IPS DF 19.7 (cell line): ENCODE measurements around the gene COMTD1.

Source experiments
- DNase-seq: peaks from one replicate; pipeline ENCODE4 v3.0.0-alpha.2; 2013; ENCODE audit warnings: low read depth, low spot score

The COMTD1 gene

GRCh38 chr10:75235375-75236177 is at the start of gene COMTD1:
Gene COMTD1, minus strand, starts transcription at chr10:75235957. Its CDS starts 29 bp downstream, at chr10:75235928.
- DNase-seq: peak; percentile 63

- no peak for DNase-seq
Measured at GRCh38 chr10:75283671-75284470, 48.1 kb upstream of the COMTD1 start.

GRCh38 chr10:75283078-75283670 is 47.4 kb upstream of the COMTD1 start:
- DNase-seq: no peak

GRCh38 chr10:75281974-75282373 is 46.2 kb upstream of the COMTD1 start:
- DNase-seq: no peak

GRCh38 chr10:75280236-75280635 is 44.5 kb upstream of the COMTD1 start:
- DNase-seq: no peak

GRCh38 chr10:75276069-75276872 is 40.5 kb upstream of the COMTD1 start:
- no peak for DNase-seq

- DNase-seq: no peak
Measured at GRCh38 chr10:75272896-75273295, 37.1 kb upstream of the COMTD1 start.

GRCh38 chr10:75272094-75272493 is 36.3 kb upstream of the COMTD1 start:
- DNase-seq: no peak

- no peak for DNase-seq
Measured at GRCh38 chr10:75269605-75270004, 33.8 kb upstream of the COMTD1 start.

- no peak for DNase-seq
Measured at GRCh38 chr10:75266945-75267344, 31.2 kb upstream of the COMTD1 start.

GRCh38 chr10:75265856-75266255 is 30.1 kb upstream of the COMTD1 start:
- no peak for DNase-seq

- no peak for DNase-seq
Measured at GRCh38 chr10:75263806-75264205, 28.0 kb upstream of the COMTD1 start.

GRCh38 chr10:75261813-75262705 is 26.3 kb upstream of the COMTD1 start:
- DNase-seq: no peak

- no peak for DNase-seq
Measured at GRCh38 chr10:75260990-75261389, 25.2 kb upstream of the COMTD1 start.

- no peak for DNase-seq
Measured at GRCh38 chr10:75254739-75255138, 19.0 kb upstream of the COMTD1 start.

GRCh38 chr10:75253281-75254220 is 17.8 kb upstream of the COMTD1 start:
- no peak for DNase-seq

GRCh38 chr10:75250934-75251333 is 15.2 kb upstream of the COMTD1 start:
- DNase-seq: no peak

GRCh38 chr10:75247797-75248196 is 12.0 kb upstream of the COMTD1 start:
- DNase-seq: no peak

GRCh38 chr10:75246506-75246905 is 10.7 kb upstream of the COMTD1 start:
- no peak for DNase-seq
